ENCODE results near the gene GRM8. TPM values are rescaled to one million over a fixed set of nuclear protein-coding genes. Genes with fewer than 3 reads are reported as not detected.

GRM8 gene
- total and polyA plus RNA-seq, 9 donors, result 0.18 to 0.75 (median 0.26) TPM; not detected in 1

DNA sequence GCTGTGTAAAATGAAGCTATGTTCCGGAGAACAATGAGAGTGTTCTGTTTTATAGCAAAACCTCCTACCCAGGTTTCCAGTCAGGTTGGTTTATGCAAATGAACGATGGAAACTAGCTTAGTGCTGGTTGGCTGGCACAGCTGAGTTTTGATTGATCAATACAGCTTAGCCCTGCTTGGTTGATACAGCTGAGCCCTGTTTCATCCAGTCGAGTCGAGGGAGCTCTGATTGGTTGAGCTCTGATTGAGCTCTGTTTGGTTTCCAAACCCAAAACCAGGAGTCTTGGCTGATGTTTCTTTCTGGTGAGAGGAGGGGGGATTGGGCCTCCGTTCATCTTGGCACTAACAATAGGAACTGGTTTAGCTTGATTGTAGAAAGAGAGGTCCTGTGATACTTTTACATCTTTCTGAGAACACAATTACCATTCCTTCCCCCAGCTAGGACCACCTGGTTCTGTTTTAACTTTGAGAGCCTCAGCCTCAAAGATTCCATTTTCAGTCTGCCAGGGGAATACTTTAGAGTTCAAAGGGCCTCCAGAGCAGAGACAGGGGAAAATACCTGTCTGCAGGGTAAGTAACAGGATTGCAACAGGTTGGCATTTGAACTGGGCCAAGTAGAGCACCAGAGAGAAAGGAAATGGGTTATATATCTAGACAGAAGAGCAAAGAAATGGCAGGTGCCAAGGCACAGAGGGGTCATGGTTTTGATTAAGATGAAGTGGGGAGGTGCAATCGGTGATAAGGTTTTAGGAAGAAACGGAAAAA is 210.9 kb downstream of the GRM8 start:
- no peak overlapping the region for H3K27ac ChIP-seq (ENCODE audit: low read length)
- no peak overlapping the region for H3K4me3 ChIP-seq (ENCODE audit: low read length)
- H3K9me3 ChIP-seq (replicated peaks; ENCODE audit: control insufficient read depth, low read depth, low read length), result no peaks in the 10 kb centered on the region
- WGBS (ENCODE audit: insufficient coverage), result 100% methylated on average over 1 of the region's 7 CpGs
- H3K27me3 ChIP-seq (ENCODE audit: control insufficient read depth, insufficient read depth, low read length), result no peaks in the 10 kb centered on the region
- H3K4me1 ChIP-seq (ENCODE audit: control insufficient read depth, insufficient read depth, low read length), result no peaks in the 10 kb centered on the region
- DNase-seq, result no peak
- H3K36me3 ChIP-seq (ENCODE audit: control insufficient read depth, insufficient read depth, low read length), result no peaks in the 10 kb centered on the region

- Histone ChIP-seq H3K4me3 (ENCODE audit: low read length) (no peak overlapping the region), H3K9me3 (replicated peaks; ENCODE audit: control insufficient read depth, low read depth, low read length) (no peaks in the 10 kb centered on the region), H3K27ac (ENCODE audit: low read length) (no peak overlapping the region), H3K36me3 (ENCODE audit: control insufficient read depth, insufficient read depth, low read length) (no peaks in the 10 kb centered on the region), H3K4me1 (ENCODE audit: control insufficient read depth, insufficient read depth, low read length) (no peaks in the 10 kb centered on the region), H3K27me3 (ENCODE audit: control insufficient read depth, insufficient read depth, low read length) (no peaks in the 10 kb centered on the region)
- 86% methylated on average over 1 of the region's 2 CpGs for WGBS (ENCODE audit: insufficient coverage)
- no peak for DNase-seq
Observed at GRCh38 chr7:127040042-127040441, 212.7 kb downstream of the GRM8 start.

GRCh38 chr7:127039541-127039940 is 213.2 kb downstream of the GRM8 start:
- no peaks in the 10 kb centered on the region for H3K4me1 ChIP-seq (ENCODE audit: control insufficient read depth, insufficient read depth, low read length)
- DNase-seq, result no peak
- H3K36me3 ChIP-seq (ENCODE audit: control insufficient read depth, insufficient read depth, low read length), result no peaks in the 10 kb centered on the region
- H3K27me3 ChIP-seq (ENCODE audit: control insufficient read depth, insufficient read depth, low read length), result no peaks in the 10 kb centered on the region
- no CpG with 5 or more reads among the region's 3 CpGs for WGBS (ENCODE audit: insufficient coverage)
- no peaks in the 10 kb centered on the region for H3K9me3 ChIP-seq (replicated peaks; ENCODE audit: control insufficient read depth, low read depth, low read length)
- H3K27ac ChIP-seq (ENCODE audit: low read length), result no peak overlapping the region
- H3K4me3 ChIP-seq (ENCODE audit: low read length), result no peak overlapping the region

GRCh38 chr7:127035203-127035849 is 217.4 kb downstream of the GRM8 start:
- Histone ChIP-seq H3K9me3 (replicated peaks; ENCODE audit: control insufficient read depth, low read depth, low read length) (peaks cover 1% of the 10 kb centered on the region), H3K4me1 (ENCODE audit: control insufficient read depth, insufficient read depth, low read length) (no peaks in the 10 kb centered on the region)
- WGBS (ENCODE audit: insufficient coverage), result 71% methylated on average over 2 of the region's 6 CpGs

DNA sequence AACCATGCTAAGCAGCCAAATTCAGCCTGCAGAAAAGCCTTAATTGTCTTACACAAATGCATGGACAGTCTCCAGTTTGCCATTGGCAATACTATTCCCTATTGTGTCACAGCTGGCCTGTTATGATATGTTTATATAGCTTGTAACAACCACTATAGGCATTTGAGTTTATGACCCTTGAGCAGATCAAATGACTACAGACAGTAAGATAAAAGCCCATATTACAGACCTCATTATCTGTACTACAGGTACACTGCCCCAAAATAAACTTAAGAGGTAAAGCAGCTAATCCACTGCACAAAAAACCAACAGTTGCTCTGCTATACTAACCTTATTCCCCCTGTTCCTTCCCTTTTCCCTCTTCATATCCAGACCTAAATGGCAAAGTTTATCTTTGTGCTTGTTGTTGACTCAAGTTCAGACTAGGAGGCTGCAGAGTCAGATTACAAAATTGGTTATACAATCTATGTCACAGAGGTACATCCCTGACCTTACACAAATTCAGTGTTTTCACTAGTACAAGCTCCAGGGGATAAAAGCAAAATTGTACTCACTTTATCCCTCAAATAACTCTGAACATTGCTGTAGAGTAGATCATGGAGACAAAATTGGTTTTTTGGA is 218.4 kb downstream of the GRM8 start:
- H3K27me3 ChIP-seq (ENCODE audit: control insufficient read depth, insufficient read depth, low read length), result no peaks in the 10 kb centered on the region

More at GRCh38 chr7:127035203-127035849, 217.4 kb downstream of the GRM8 start:
- no peaks in the 10 kb centered on the region for H3K27me3 ChIP-seq (ENCODE audit: control insufficient read depth, insufficient read depth, low read length)
- no peak overlapping the region for H3K27ac ChIP-seq (ENCODE audit: low read length)
- H3K4me3 ChIP-seq (ENCODE audit: low read length), result no peak overlapping the region
- no peaks in the 10 kb centered on the region for H3K36me3 ChIP-seq (ENCODE audit: control insufficient read depth, insufficient read depth, low read length)
- DNase-seq, result no peak

DNA sequence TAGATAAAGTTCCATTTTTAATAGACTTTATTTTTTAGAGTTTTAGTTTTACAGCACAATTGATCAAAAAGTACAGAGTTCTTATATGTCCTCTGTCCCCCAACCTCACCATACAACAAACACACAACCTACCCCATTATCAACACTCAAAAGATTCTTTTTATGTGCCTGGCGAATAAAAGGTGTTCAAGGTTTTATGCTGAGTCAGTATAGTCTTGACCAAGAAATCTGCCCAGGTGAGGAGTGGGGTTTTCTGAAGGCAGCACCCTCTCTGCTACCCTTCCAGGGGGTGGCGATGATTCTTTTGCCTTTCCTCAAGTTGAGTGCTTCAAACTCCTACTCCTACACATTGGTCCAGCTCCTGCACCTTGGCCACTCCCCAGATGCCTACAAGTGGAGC is 222.9 kb downstream of the GRM8 start:
- no peaks in the 10 kb centered on the region for H3K36me3 ChIP-seq (ENCODE audit: control insufficient read depth, insufficient read depth, low read length)
- H3K4me3 ChIP-seq (ENCODE audit: low read length), result no peak overlapping the region
- H3K4me1 ChIP-seq (ENCODE audit: control insufficient read depth, insufficient read depth, low read length), result no peaks in the 10 kb centered on the region
- no peak for DNase-seq
- H3K9me3 ChIP-seq (replicated peaks; ENCODE audit: control insufficient read depth, low read depth, low read length), result peaks cover 6% of the 10 kb centered on the region
- WGBS (ENCODE audit: insufficient coverage), result no CpG with 5 or more reads among the region's 2 CpGs
- H3K27ac ChIP-seq (ENCODE audit: low read length), result no peak overlapping the region
- H3K27me3 ChIP-seq (ENCODE audit: control insufficient read depth, insufficient read depth, low read length), result no peaks in the 10 kb centered on the region

More for the DNA sequence above, 218.4 kb downstream of the GRM8 start:
- peaks cover 6% of the 10 kb centered on the region for H3K9me3 ChIP-seq (replicated peaks; ENCODE audit: control insufficient read depth, low read depth, low read length)
- H3K4me1 ChIP-seq (ENCODE audit: control insufficient read depth, insufficient read depth, low read length), result no peaks in the 10 kb centered on the region
- H3K36me3 ChIP-seq (ENCODE audit: control insufficient read depth, insufficient read depth, low read length), result no peaks in the 10 kb centered on the region
- H3K4me3 ChIP-seq (ENCODE audit: low read length), result no peak overlapping the region
- H3K27ac ChIP-seq (ENCODE audit: low read length), result no peak overlapping the region
- no peak for DNase-seq

DNA sequence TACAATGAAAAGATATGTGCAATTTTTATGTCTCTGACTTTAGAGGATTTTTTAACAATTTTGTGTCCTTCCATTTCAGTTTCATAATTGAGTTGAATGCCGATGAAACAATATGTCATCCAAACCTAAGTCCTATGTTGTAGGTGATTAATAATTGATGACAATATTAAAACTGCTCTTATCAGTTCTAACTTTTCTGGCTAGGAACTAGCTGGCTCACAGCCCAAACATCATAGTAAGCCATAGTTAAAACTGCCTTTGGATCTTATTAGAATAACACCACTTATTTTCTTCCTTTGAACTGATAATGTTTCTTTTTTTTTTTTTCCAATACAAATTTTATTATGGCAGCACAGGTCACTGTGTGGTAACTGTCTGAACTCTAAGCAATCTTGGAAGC is 230.9 kb downstream of the GRM8 start:
- DNase-seq, result no peak
- no CpG with 5 or more reads among the region's 1 CpG for WGBS (ENCODE audit: insufficient coverage)
- Histone ChIP-seq H3K4me1 (ENCODE audit: control insufficient read depth, insufficient read depth, low read length) (no peaks in the 10 kb centered on the region), H3K36me3 (ENCODE audit: control insufficient read depth, insufficient read depth, low read length) (no peaks in the 10 kb centered on the region), H3K27ac (ENCODE audit: low read length) (no peak overlapping the region), H3K27me3 (ENCODE audit: control insufficient read depth, insufficient read depth, low read length) (no peaks in the 10 kb centered on the region), H3K4me3 (ENCODE audit: low read length) (no peak overlapping the region), H3K9me3 (replicated peaks; ENCODE audit: control insufficient read depth, low read depth, low read length) (no peaks in the 10 kb centered on the region)

- DNase-seq, result peak; percentile 9
- Histone ChIP-seq H3K27ac (ENCODE audit: low read length) (no peak overlapping the region), H3K4me3 (ENCODE audit: low read length) (no peak overlapping the region), H3K27me3 (ENCODE audit: control insufficient read depth, insufficient read depth, low read length) (no peaks in the 10 kb centered on the region), H3K4me1 (ENCODE audit: control insufficient read depth, insufficient read depth, low read length) (no peaks in the 10 kb centered on the region), H3K36me3 (ENCODE audit: control insufficient read depth, insufficient read depth, low read length) (no peaks in the 10 kb centered on the region), H3K9me3 (replicated peaks; ENCODE audit: control insufficient read depth, low read depth, low read length) (no peaks in the 10 kb centered on the region)
Observed at GRCh38 chr7:127021019-127021738, 231.6 kb downstream of the GRM8 start.

- H3K36me3 ChIP-seq (ENCODE audit: control insufficient read depth, insufficient read depth, low read length), result no peaks in the 10 kb centered on the region
- no peak overlapping the region for H3K27ac ChIP-seq (ENCODE audit: low read length)
- no peaks in the 10 kb centered on the region for H3K9me3 ChIP-seq (replicated peaks; ENCODE audit: control insufficient read depth, low read depth, low read length)
- no peak for DNase-seq
- no CpG with 5 or more reads among the region's 2 CpGs for WGBS (ENCODE audit: insufficient coverage)
- H3K27me3 ChIP-seq (ENCODE audit: control insufficient read depth, insufficient read depth, low read length), result no peaks in the 10 kb centered on the region
- H3K4me1 ChIP-seq (ENCODE audit: control insufficient read depth, insufficient read depth, low read length), result no peaks in the 10 kb centered on the region
- no peak overlapping the region for H3K4me3 ChIP-seq (ENCODE audit: low read length)
Observed at GRCh38 chr7:127018889-127019288, 233.9 kb downstream of the GRM8 start.

DNA sequence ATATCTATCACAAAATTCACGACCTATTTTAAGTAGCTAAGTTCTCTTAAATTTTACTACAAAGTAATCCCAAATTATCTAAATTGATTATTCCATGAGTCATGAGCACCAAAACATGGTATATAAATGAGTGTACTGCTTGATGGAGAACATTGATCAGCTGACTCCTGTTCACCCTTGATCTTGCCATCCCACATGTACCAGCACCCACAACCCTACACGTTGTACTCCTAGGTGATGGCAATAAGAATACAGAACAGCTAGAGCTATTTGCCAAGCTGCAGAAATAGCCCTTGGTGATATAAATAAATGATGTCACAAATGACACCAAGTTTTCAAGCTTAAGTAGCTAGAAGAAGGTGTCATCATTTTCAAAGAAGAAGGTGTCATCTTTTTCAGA is 235.5 kb downstream of the GRM8 start:
- Histone ChIP-seq H3K27me3 (ENCODE audit: control insufficient read depth, insufficient read depth, low read length) (no peaks in the 10 kb centered on the region), H3K27ac (ENCODE audit: low read length) (no peak overlapping the region), H3K4me1 (ENCODE audit: control insufficient read depth, insufficient read depth, low read length) (no peaks in the 10 kb centered on the region), H3K36me3 (ENCODE audit: control insufficient read depth, insufficient read depth, low read length) (no peaks in the 10 kb centered on the region), H3K4me3 (ENCODE audit: low read length) (no peak overlapping the region), H3K9me3 (replicated peaks; ENCODE audit: control insufficient read depth, low read depth, low read length) (no peaks in the 10 kb centered on the region)
- WGBS (ENCODE audit: insufficient coverage), result no CpG with 5 or more reads among the region's 2 CpGs
- DNase-seq, result no peak

Measured in muscle of leg (tissue), 11 donors.